Naive B cell (primary cell): ENCODE data around the gene P4HTM. TPM values are rescaled to one million over a fixed set of nuclear protein-coding genes. Genes with fewer than 3 reads are reported as not detected.

Source experiments
- ATAC-seq, 2 donors: fragments of 150-1000 bp; cut with Tn5 transposase; 2 replicates each; pipeline ENCODE4 v1.10.0; 2021; ENCODE audit warnings: low read depth in 2 of 2, mild to moderate bottlenecking in 2 of 2, moderate library complexity in 2 of 2
- DNase-seq: peaks from one replicate; pipeline ENCODE4 v3.0.0; 2022
- H3K27ac Mint-ChIP-seq, 6 donors: one replicate each; pipeline ENCODE4 v1.8.0; 2020 to 2022; ENCODE audit warnings: mild to moderate bottlenecking in 6 of 6, mixed read lengths in 6 of 6, moderate library complexity in 5 of 6, inconsistent platforms in 2 of 6
- H3K27me3 Mint-ChIP-seq, 3 donors: one replicate each; pipeline ENCODE4 v1.8.0; 2021 to 2022; ENCODE audit warnings: mixed read lengths in 3 of 3, mild to moderate bottlenecking in 1 of 3
- H3K36me3 Mint-ChIP-seq, 2 donors: one replicate each; pipeline ENCODE4 v1.8.0; 2020 to 2022; ENCODE audit warnings: mixed read lengths in 2 of 2, inconsistent platforms in 1 of 2, mild to moderate bottlenecking in 1 of 2
- H3K4me1 Mint-ChIP-seq, 3 donors: one replicate each; pipeline ENCODE4 v1.8.0; 2020 to 2022; ENCODE audit warnings: mixed read lengths in 3 of 3, inconsistent platforms in 1 of 3, mild to moderate bottlenecking in 1 of 3, moderate library complexity in 1 of 3
- H3K4me3 Mint-ChIP-seq, 8 donors: one replicate each; pipeline ENCODE4 v1.8.0; 2020 to 2022; ENCODE audit warnings: mild to moderate bottlenecking in 8 of 8, mixed read lengths in 8 of 8, moderate library complexity in 8 of 8, inconsistent platforms in 2 of 8
- H3K9me3 Mint-ChIP-seq, 7 donors: one replicate each; pipeline ENCODE4 v1.8.0; 2020 to 2022; ENCODE audit warnings: mixed read lengths in 7 of 7, mild to moderate bottlenecking in 5 of 7, inconsistent platforms in 2 of 7, moderate library complexity in 1 of 7
- polyA plus RNA-seq, 6 donors: library from polyadenylated mRNA; unstranded; fragments of 300-500 nt; fragmentation: Illumina TruSeq; gene quantifications; one replicate each; pipeline ENCODE4 v1.2.3, GENCODE V29; 2021; ENCODE audit warnings: low read depth in 6 of 6

Gene P4HTM
- polyA plus RNA-seq, 6 donors from 2014 or later: 2.6 to 17.8 (median 15.1) TPM

GRCh38 chr3:48966367-48966766, 23.7 kb upstream of the P4HTM start:
- DNase-seq (no peak), ATAC-seq (no peak)
- no peak overlapping the region for H3K4me3 Mint-ChIP-seq
- no peaks in the 10 kb centered on the region for H3K9me3 Mint-ChIP-seq
- peak overlapping the region in 1 of 6 donors; percentile 92 for H3K27ac Mint-ChIP-seq
- peaks cover 0 to 2% (median 0%) of the 10 kb centered on the region in 3 donors for H3K4me1 Mint-ChIP-seq
- H3K27me3 Mint-ChIP-seq: no peaks in the 10 kb centered on the region
- peaks cover 8 to 24% of the 10 kb centered on the region in 2 donors for H3K36me3 Mint-ChIP-seq

GRCh38 chr3:48966876-48967361, 23.1 kb upstream of the P4HTM start:
- no peaks in the 10 kb centered on the region for H3K9me3 Mint-ChIP-seq
- peaks cover 8 to 30% of the 10 kb centered on the region in 2 donors for H3K36me3 Mint-ChIP-seq
- H3K4me3 Mint-ChIP-seq: no peak overlapping the region
- no peaks in the 10 kb centered on the region for H3K27me3 Mint-ChIP-seq
- H3K27ac Mint-ChIP-seq: peak overlapping the region in 1 of 6 donors; percentile 39
- no peak for DNase-seq
- H3K4me1 Mint-ChIP-seq: peaks cover 0 to 2% (median 0%) of the 10 kb centered on the region in 3 donors
- no peak for ATAC-seq

GRCh38 chr3:48970586-48970985, 19.5 kb upstream of the P4HTM start:
- Mint-ChIP-seq H3K4me3 (no peak overlapping the region), H3K36me3 (peaks cover 8 to 18% of the 10 kb centered on the region in 2 donors), H3K9me3 (no peaks in the 10 kb centered on the region), H3K27me3 (no peaks in the 10 kb centered on the region), H3K4me1 (peaks cover 0 to 2% (median 0%) of the 10 kb centered on the region in 3 donors), H3K27ac (no peak overlapping the region)
- ATAC-seq (no peak), DNase-seq (no peak)

- H3K27ac Mint-ChIP-seq: peak overlapping the region in 1 of 6 donors; percentile 90
- no peaks in the 10 kb centered on the region for H3K4me1 Mint-ChIP-seq
- DNase-seq (no peak), ATAC-seq (no peak)
- H3K36me3 Mint-ChIP-seq: peaks cover 12 to 22% of the 10 kb centered on the region in 2 donors
- no peak overlapping the region for H3K4me3 Mint-ChIP-seq
- no peaks in the 10 kb centered on the region for H3K9me3 Mint-ChIP-seq
- H3K27me3 Mint-ChIP-seq: no peaks in the 10 kb centered on the region
Observed at GRCh38 chr3:48974076-48974864, 15.8 kb upstream of the P4HTM start.

- ATAC-seq (no peak), DNase-seq (no peak)
- Mint-ChIP-seq H3K9me3 (no peaks in the 10 kb centered on the region), H3K27me3 (no peaks in the 10 kb centered on the region), H3K36me3 (peaks cover 8 to 23% of the 10 kb centered on the region in 2 donors), H3K27ac (peak overlapping the region in 2 of 6 donors; percentile 26 to 80), H3K4me1 (no peaks in the 10 kb centered on the region), H3K4me3 (no peak overlapping the region)
Observed at GRCh38 chr3:48979451-48979850, 10.6 kb upstream of the P4HTM start.

GRCh38 chr3:48980295-48980694, 9.7 kb upstream of the P4HTM start:
- no peak for DNase-seq
- Mint-ChIP-seq H3K9me3 (no peaks in the 10 kb centered on the region), H3K27me3 (no peaks in the 10 kb centered on the region), H3K27ac (no peak overlapping the region), H3K4me1 (no peaks in the 10 kb centered on the region), H3K36me3 (peaks cover 8 to 23% of the 10 kb centered on the region in 2 donors), H3K4me3 (no peak overlapping the region)
- ATAC-seq: no peak

GRCh38 chr3:48982016-48982415, 8.0 kb upstream of the P4HTM start:
- H3K36me3 Mint-ChIP-seq: peaks cover 8 to 23% of the 10 kb centered on the region in 2 donors
- DNase-seq (no peak), ATAC-seq (no peak)
- H3K4me1 Mint-ChIP-seq: no peaks in the 10 kb centered on the region
- no peaks in the 10 kb centered on the region for H3K9me3 Mint-ChIP-seq
- H3K27ac Mint-ChIP-seq: no peak overlapping the region
- no peak overlapping the region for H3K4me3 Mint-ChIP-seq
- no peaks in the 10 kb centered on the region for H3K27me3 Mint-ChIP-seq

GRCh38 chr3:48982686-48983085, 7.4 kb upstream of the P4HTM start:
- Mint-ChIP-seq H3K4me1 (peaks cover under 1 to 2% (median 1%) of the 10 kb centered on the region in 3 donors), H3K4me3 (peak overlapping the region in 1 of 8 donors; percentile 30), H3K9me3 (no peaks in the 10 kb centered on the region), H3K27me3 (no peaks in the 10 kb centered on the region), H3K27ac (peak overlapping the region in 1 of 6 donors; percentile 39), H3K36me3 (peaks cover 8 to 23% of the 10 kb centered on the region in 2 donors)
- no peak for ATAC-seq
- no peak for DNase-seq

- DNase-seq (no peak), ATAC-seq (no peak)
- Mint-ChIP-seq H3K9me3 (no peaks in the 10 kb centered on the region), H3K4me3 (peak overlapping the region in 2 of 8 donors; percentile 30 to 39), H3K27ac (peak overlapping the region in 1 of 6 donors; percentile 49), H3K27me3 (no peaks in the 10 kb centered on the region), H3K36me3 (peaks cover 8 to 23% of the 10 kb centered on the region in 2 donors), H3K4me1 (peaks cover 4 to 5% (median 5%) of the 10 kb centered on the region in 3 donors)
Observed at GRCh38 chr3:48983096-48983495, 6.9 kb upstream of the P4HTM start.

- Mint-ChIP-seq H3K36me3 (peaks cover under 1 to 17% of the 10 kb centered on the region in 2 donors), H3K9me3 (no peaks in the 10 kb centered on the region), H3K4me1 (peaks cover 11 to 16% (median 14%) of the 10 kb centered on the region in 3 donors), H3K27ac (peak overlapping the region in 2 of 6 donors; percentile 49 to 78), H3K4me3 (no peak overlapping the region), H3K27me3 (no peaks in the 10 kb centered on the region)
- DNase-seq: no peak
- ATAC-seq: no peak
Observed at GRCh38 chr3:48984663-48985062, 5.4 kb upstream of the P4HTM start.

GRCh38 chr3:48985831-48986376, 4.1 kb upstream of the P4HTM start:
- no peak for DNase-seq
- Mint-ChIP-seq H3K9me3 (no peaks in the 10 kb centered on the region), H3K4me1 (peaks cover 16 to 21% (median 19%) of the 10 kb centered on the region in 3 donors), H3K27me3 (no peaks in the 10 kb centered on the region), H3K4me3 (no peak overlapping the region), H3K27ac (peak overlapping the region in 3 of 6 donors; percentile 1 to 23 (median 6)), H3K36me3 (peaks cover 0 to 17% of the 10 kb centered on the region in 2 donors)
- ATAC-seq: no peak

GRCh38 chr3:48989126-48989795, 780 bp upstream of the P4HTM start:
- H3K4me3 Mint-ChIP-seq: peak overlapping the region; percentile 83 to 94 (median 90)
- peaks cover 23 to 39% (median 38%) of the 10 kb centered on the region in 3 donors for H3K4me1 Mint-ChIP-seq
- no peaks in the 10 kb centered on the region for H3K36me3 Mint-ChIP-seq
- DNase-seq (no peak), ATAC-seq (no peak)
- no peaks in the 10 kb centered on the region for H3K9me3 Mint-ChIP-seq
- peak overlapping the region in 5 of 6 donors; percentile 24 to 90 (median 80) for H3K27ac Mint-ChIP-seq
- H3K27me3 Mint-ChIP-seq: no peaks in the 10 kb centered on the region

GRCh38 chr3:48990636-48991469, 812 bp downstream of the P4HTM start:
- H3K27me3 Mint-ChIP-seq: no peaks in the 10 kb centered on the region
- peak in 1 of 2 donors; percentile 15 for ATAC-seq

More at GRCh38 chr3:48990636-48991469, 812 bp downstream of the P4HTM start:
- DNase-seq: no peak
- peaks cover 23 to 45% (median 38%) of the 10 kb centered on the region in 3 donors for H3K4me1 Mint-ChIP-seq
- peak overlapping the region in 4 of 6 donors; percentile 82 to 96 (median 92) for H3K27ac Mint-ChIP-seq
- H3K4me3 Mint-ChIP-seq: peak overlapping the region; percentile 89 to 94 (median 92)
- H3K36me3 Mint-ChIP-seq: no peaks in the 10 kb centered on the region
- H3K9me3 Mint-ChIP-seq: no peaks in the 10 kb centered on the region
